Measurements from ENCODE around the gene SGMS2. TPM values are rescaled to one million over a fixed set of nuclear protein-coding genes. Genes with fewer than 3 reads are reported as not detected.

SGMS2 gene
- total and polyA plus RNA-seq, 4 donors, result 7.3 to 41.7 (median 14.1) TPM

GRCh38 chr4:107854356-107855022 is 29.8 kb downstream of the SGMS2 start (continued):
- TF ChIP-seq, protein P1, sequence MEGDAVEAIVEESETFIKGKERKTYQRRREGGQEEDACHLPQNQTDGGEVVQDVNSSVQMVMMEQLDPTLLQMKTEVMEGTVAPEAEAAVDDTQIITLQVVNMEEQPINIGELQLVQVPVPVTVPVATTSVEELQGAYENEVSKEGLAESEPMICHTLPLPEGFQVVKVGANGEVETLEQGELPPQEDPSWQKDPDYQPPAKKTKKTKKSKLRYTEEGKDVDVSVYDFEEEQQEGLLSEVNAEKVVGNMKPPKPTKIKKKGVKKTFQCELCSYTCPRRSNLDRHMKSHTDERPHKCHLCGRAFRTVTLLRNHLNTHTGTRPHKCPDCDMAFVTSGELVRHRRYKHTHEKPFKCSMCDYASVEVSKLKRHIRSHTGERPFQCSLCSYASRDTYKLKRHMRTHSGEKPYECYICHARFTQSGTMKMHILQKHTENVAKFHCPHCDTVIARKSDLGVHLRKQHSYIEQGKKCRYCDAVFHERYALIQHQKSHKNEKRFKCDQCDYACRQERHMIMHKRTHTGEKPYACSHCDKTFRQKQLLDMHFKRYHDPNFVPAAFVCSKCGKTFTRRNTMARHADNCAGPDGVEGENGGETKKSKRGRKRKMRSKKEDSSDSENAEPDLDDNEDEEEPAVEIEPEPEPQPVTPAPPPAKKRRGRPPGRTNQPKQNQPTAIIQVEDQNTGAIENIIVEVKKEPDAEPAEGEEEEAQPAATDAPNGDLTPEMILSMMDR (IDR thresholded peaks at IDR 0.05; ENCODE audit: low read depth, low read length, missing input control), result no peak
- TF ChIP-seq TAF1 (conservative IDR thresholded peaks at IDR 0.05), result no peak
- no peak for TF ChIP-seq FOXA1 (IDR thresholded peaks at IDR 0.05)
- TF ChIP-seq, protein P2, sequence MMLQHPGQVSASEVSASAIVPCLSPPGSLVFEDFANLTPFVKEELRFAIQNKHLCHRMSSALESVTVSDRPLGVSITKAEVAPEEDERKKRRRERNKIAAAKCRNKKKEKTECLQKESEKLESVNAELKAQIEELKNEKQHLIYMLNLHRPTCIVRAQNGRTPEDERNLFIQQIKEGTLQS (IDR thresholded peaks at IDR 0.05), result no peak
- no peak for TF ChIP-seq FOXA2 (IDR thresholded peaks at IDR 0.05)
- no peak for TF ChIP-seq HNF4G (IDR thresholded peaks at IDR 0.05)

- no peaks in the 10 kb centered on the region for H3K4me1 ChIP-seq (ENCODE audit: control insufficient read depth in 4 of 4, insufficient read depth in 4 of 4, low read length in 3 of 4)
- DNase-seq (ENCODE audit: low spot score), result no peak
- TF ChIP-seq EGR1 (IDR thresholded peaks at IDR 0.05; ENCODE audit: low read depth in 2 of 2) (no peak), YY1 (IDR thresholded peaks at IDR 0.05) (no peak), RXRA (IDR thresholded peaks at IDR 0.05) (no peak), HNF4G (IDR thresholded peaks at IDR 0.05) (no peak)
- TF ChIP-seq, protein P2 (IDR thresholded peaks at IDR 0.05), result no peak
- peaks cover 0 to 5% (median under 1%) of the 10 kb centered on the region in 4 donors for H3K36me3 ChIP-seq (ENCODE audit: control insufficient read depth in 4 of 4, insufficient read depth in 3 of 4, low read depth in 1 of 4, low read length in 3 of 4)
- H3K9ac ChIP-seq (ENCODE audit: low read depth in 1 of 2, low read length in 2 of 2), result no peak overlapping the region
- WGBS, result 92% methylated on average over 3 of the region's 3 CpGs
- H3K27me3 ChIP-seq (ENCODE audit: control insufficient read depth in 4 of 4, insufficient read depth in 4 of 4, low read length in 3 of 4), result no peaks in the 10 kb centered on the region
- H3K4me3 ChIP-seq (ENCODE audit: low read depth in 1 of 3, low read length in 3 of 3), result no peak overlapping the region
- H3K27ac ChIP-seq (ENCODE audit: low read depth in 1 of 2, low read length in 2 of 2), result no peak overlapping the region
- no peaks in the 10 kb centered on the region for H3K9me3 ChIP-seq (ENCODE audit: control insufficient read depth in 4 of 4, low read length in 3 of 4)
Measured at GRCh38 chr4:107855723-107856122, 31.0 kb downstream of the SGMS2 start.

GRCh38 chr4:107856901-107857300 is 32.2 kb downstream of the SGMS2 start:
- H3K27me3 ChIP-seq (ENCODE audit: control insufficient read depth in 4 of 4, insufficient read depth in 4 of 4, low read length in 3 of 4), result no peaks in the 10 kb centered on the region
- no peak for DNase-seq (ENCODE audit: low spot score)
- 84% methylated on average over 1 of the region's 1 CpG for WGBS
- H3K36me3 ChIP-seq (ENCODE audit: control insufficient read depth in 4 of 4, insufficient read depth in 3 of 4, low read depth in 1 of 4, low read length in 3 of 4), result peaks cover 0 to 9% (median under 1%) of the 10 kb centered on the region in 4 donors
- H3K4me1 ChIP-seq (ENCODE audit: control insufficient read depth in 4 of 4, insufficient read depth in 4 of 4, low read length in 3 of 4), result no peaks in the 10 kb centered on the region
- TF ChIP-seq, protein P3, sequence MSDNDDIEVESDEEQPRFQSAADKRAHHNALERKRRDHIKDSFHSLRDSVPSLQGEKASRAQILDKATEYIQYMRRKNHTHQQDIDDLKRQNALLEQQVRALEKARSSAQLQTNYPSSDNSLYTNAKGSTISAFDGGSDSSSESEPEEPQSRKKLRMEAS (IDR thresholded peaks at IDR 0.05), result no peak
- TF ChIP-seq HNF4A (conservative IDR thresholded peaks at IDR 0.05) (no peak), REST (IDR thresholded peaks at IDR 0.05) (no peak), RAD21 (IDR thresholded peaks at IDR 0.05) (no peak), TAF1 (conservative IDR thresholded peaks at IDR 0.05) (no peak), ZBTB33 (IDR thresholded peaks at IDR 0.05) (no peak), JUND (IDR thresholded peaks at IDR 0.05) (no peak)
- H3K9ac ChIP-seq (ENCODE audit: low read depth in 1 of 2, low read length in 2 of 2), result no peak overlapping the region
- H3K4me3 ChIP-seq (ENCODE audit: low read depth in 1 of 3, low read length in 3 of 3), result no peak overlapping the region
- H3K9me3 ChIP-seq (ENCODE audit: control insufficient read depth in 4 of 4, low read length in 3 of 4), result no peaks in the 10 kb centered on the region
- no peak overlapping the region for H3K27ac ChIP-seq (ENCODE audit: low read depth in 1 of 2, low read length in 2 of 2)
